AG09309 (cell line): ENCODE results near the gene NUBP2.

Experiments used
- DNase-seq: peaks from one replicate; pipeline ENCODE4 v3.0.0-alpha.2; 2010; ENCODE audit warnings: low read depth
- H3K4me3 ChIP-seq: 2 replicates; pipeline ENCODE4 v1.5.1; 2011; ENCODE audit warnings: mild to moderate bottlenecking, low read depth, low read length, moderate library complexity; ENCODE audit not compliant: control insufficient read depth
- TF ChIP-seq, protein P1 (sequence below): IDR thresholded peaks from 2 replicates; pipeline ENCODE4 v1.5.1; 2011; ENCODE audit warnings: mild to moderate bottlenecking, low read depth, low read length, inconsistent platforms; ENCODE audit not compliant: insufficient read depth, control insufficient read depth; ENCODE audit errors: missing control alignments

NUBP2 gene, protein sequence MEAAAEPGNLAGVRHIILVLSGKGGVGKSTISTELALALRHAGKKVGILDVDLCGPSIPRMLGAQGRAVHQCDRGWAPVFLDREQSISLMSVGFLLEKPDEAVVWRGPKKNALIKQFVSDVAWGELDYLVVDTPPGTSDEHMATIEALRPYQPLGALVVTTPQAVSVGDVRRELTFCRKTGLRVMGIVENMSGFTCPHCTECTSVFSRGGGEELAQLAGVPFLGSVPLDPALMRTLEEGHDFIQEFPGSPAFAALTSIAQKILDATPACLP

DNA sequence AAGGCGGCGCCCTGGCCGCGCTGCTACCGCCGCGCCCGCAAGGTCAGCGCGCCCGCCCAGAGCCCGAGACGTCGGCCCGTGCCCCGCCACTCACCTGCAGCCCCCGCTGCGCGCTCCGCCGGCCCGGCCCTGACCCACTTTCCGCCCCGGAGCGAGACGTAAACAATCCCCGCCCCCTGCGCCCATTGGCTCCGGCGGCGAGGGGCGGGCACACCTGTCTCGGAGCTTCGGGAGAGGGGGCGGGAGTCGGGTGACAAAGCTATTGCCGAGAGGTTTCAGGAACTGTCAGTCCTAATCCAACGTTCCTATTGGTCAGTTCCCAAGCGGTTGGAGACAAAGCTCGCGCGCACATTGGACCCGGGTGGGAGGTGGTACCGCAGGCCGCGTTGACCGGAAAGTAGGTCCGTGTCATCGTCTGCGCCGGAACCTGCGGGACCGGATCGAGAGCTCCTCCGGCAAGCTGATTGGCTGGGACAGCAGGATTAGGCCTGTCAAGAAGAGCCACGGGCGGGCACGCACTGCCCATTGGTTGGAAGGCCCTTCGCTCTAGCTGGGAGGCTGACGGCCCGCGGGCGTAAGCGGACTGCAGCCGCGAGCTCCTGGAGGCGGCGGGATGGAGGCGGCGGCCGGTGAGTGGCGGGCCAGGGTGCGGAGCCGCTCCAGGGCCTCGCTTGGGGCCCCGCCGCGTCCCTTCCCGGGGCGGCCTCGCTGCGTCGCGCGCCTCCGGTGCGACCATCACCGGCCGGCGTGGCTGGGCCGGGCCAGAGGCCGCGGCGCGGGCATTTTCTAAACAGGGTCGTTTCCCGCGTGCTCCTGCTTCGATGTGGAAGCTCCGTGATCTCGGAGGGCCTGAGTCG lies at the start of gene NUBP2, which contains the start of gene SPSB3:
Gene NUBP2, plus strand, starts transcription at position 553 of the 857 bp plus-strand sequence. Its CDS starts 61 bp downstream, at position 614.
Gene SPSB3, minus strand, starts transcription at position 164 of the 857 bp plus-strand sequence. CDS start 1,088 bp downstream, outside the sequence.
- DNase-seq = peak; percentile 100

DNA sequence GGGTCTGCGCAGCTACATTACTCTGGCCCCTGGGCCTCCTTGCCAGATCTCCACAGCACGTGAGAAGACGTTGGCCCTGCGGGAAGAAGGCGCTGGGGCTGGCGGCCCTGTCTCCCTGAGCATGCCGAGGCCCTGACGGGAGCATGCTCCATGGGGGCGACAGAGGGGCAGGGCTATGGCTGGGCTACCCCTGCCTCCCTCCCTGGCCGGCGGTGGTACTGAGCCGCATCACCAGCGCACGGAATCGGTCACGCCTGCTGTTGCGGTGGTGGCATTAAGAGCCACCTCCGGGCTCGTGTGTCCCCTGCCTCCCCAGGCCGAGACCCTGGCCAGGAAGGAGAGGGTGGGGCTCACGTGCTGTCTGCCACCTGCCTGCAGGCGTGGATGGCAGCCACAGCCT lies 48.6 kb upstream of the NUBP2 start:
- DNase-seq = no peak
- H3K4me3 ChIP-seq = no peak overlapping the region
- TF ChIP-seq, protein P1, sequence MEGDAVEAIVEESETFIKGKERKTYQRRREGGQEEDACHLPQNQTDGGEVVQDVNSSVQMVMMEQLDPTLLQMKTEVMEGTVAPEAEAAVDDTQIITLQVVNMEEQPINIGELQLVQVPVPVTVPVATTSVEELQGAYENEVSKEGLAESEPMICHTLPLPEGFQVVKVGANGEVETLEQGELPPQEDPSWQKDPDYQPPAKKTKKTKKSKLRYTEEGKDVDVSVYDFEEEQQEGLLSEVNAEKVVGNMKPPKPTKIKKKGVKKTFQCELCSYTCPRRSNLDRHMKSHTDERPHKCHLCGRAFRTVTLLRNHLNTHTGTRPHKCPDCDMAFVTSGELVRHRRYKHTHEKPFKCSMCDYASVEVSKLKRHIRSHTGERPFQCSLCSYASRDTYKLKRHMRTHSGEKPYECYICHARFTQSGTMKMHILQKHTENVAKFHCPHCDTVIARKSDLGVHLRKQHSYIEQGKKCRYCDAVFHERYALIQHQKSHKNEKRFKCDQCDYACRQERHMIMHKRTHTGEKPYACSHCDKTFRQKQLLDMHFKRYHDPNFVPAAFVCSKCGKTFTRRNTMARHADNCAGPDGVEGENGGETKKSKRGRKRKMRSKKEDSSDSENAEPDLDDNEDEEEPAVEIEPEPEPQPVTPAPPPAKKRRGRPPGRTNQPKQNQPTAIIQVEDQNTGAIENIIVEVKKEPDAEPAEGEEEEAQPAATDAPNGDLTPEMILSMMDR = no peak

More for the DNA sequence above, at the start of gene NUBP2, which contains the start of gene SPSB3:
- H3K4me3 ChIP-seq = peak within 1 kb of the TSS; percentile 80
- TF ChIP-seq, protein P1 = no peak

DNA sequence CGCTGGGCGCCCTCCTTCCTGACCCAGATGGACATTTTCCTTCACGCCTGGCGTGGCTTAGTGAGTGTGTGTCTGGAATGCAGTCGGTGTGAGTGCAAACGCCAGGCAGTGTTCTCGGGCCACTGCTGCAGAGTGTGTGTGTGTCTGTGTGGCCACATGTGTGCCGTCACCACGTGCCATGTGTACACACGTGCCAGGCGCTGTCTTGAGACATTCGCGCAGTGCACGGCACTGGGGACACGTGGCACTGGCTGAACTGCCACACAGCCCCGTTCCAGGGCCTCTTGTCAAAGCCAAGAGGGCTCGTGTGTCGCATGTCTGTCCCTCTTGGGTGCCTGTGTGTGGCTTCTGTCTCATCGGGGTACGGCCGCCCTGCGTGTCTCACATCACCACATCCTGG lies 47.9 kb upstream of the NUBP2 start:
- TF ChIP-seq, protein P1 = no peak
- H3K4me3 ChIP-seq = no peak overlapping the region
- DNase-seq = no peak

DNA sequence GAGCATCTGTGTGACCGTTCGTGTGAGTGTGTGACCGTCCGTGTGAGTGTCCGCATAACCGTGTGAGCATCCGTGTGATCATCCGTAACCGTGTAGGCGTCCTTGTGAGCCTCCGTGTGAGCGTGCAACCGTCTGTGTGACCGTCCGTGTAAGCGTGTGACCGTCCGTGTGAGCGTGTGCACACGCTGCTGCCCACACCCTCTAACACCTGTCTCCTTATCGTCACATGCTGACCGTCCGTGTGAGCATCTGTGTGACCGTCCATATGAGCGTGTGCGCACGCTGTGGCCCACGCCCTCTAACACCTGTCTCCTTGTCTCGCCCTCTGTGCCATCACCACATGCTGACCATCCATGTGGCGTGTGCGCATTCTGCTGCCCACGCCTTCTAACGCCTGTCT lies 42.5 kb upstream of the NUBP2 start:
- TF ChIP-seq, protein P1 = no peak
- H3K4me3 ChIP-seq = no peak overlapping the region
- no peak for DNase-seq

DNA sequence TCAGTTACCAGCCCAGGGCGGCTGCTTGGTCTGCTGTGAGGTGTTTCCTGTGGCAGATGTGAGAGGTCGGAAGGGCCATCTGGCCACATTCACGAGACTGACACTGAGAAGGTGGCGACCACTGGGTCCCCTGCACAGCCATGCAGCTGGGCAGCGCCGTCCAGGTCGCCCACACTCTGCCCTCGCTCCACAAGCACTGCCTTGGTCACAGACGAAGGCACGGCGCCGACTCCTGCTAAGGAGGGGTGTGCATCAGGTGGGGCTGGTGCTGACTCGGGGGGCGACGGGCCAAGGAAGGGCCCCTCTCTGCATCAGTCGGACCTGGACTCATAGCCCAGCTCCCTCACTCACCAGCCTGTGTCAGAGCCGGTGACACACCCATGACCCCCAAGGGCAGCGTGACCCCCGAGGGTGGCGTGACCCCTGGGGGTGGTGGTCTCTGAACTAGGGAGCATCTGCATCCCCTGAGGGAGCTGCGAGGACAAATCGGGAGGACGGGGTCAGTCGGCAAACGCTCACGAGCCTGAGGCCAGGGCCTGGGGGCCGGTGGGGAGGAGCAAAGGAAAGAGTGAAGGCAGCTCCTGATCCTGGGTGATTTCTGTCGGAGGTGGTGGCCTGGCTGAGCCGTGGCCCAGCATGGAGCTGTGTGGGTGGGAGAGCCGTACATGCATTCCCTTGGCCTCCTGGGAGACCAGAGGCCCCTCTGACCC lies 41.8 kb upstream of the NUBP2 start:
- TF ChIP-seq, protein P1 = no peak
- DNase-seq = no peak
- no peak overlapping the region for H3K4me3 ChIP-seq

DNA sequence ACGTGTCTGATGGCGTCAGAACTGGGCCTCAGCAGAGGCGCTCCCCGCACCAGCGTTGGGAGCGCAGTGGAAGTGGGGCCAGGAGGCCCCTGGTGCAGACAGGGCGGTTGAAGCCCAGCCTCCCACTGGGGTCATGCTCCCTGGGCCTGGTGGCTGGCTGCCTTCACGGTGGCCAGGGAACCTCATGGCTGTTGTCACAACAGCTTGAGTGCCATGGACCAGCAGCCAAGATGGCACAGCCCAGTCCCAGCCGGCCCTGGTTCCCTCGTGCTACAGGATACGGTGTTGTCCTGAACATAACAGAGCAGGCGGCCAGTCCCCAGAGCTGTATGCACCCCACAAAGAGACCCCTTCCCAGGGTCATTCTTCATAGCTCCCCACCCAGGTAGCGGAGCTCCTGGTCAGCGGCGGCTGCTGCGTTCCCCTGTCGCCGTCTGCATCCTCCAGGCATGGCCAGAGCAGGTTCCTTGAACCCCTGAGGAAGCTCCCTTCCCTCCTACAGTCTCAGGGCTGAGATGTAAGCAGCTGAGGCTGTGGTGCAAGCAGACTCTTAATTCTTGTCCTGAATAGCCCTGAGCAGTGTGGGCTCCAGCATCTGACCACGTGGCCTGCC lies 41.1 kb upstream of the NUBP2 start:
- TF ChIP-seq, protein P1 = no peak
- no peak overlapping the region for H3K4me3 ChIP-seq
- no peak for DNase-seq
